Measurements from ENCODE around the gene ALDH5A1.

Gene ALDH5A1

DNA sequence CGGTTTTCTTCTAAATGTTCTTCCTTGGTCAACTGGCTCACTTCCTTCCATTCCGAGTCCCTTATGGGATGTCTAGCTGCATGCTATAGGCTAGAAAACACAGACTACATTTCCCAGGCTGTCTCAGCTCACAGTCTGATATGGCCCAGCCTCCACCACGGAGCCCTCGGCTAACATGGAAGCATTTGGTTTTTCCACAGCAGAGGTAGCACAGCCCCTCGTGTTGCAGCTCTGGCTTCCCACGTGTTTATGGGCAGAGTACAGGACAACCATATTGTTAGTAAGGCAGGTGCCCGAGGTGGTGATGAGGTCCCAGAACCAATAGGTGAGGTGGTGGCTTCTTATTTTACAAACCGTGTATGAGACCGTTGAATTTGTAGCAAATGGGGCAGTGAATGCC lies 14.1 kb upstream of the ALDH5A1 start:
- TF ChIP-seq, protein P1, sequence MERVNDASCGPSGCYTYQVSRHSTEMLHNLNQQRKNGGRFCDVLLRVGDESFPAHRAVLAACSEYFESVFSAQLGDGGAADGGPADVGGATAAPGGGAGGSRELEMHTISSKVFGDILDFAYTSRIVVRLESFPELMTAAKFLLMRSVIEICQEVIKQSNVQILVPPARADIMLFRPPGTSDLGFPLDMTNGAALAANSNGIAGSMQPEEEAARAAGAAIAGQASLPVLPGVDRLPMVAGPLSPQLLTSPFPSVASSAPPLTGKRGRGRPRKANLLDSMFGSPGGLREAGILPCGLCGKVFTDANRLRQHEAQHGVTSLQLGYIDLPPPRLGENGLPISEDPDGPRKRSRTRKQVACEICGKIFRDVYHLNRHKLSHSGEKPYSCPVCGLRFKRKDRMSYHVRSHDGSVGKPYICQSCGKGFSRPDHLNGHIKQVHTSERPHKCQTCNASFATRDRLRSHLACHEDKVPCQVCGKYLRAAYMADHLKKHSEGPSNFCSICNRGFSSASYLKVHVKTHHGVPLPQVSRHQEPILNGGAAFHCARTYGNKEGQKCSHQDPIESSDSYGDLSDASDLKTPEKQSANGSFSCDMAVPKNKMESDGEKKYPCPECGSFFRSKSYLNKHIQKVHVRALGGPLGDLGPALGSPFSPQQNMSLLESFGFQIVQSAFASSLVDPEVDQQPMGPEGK (CRISPR knock-in tag; IDR thresholded peaks at IDR 0.05; ENCODE audit: borderline replicate concordance) = no peak
- TF ChIP-seq ZFP30 (CRISPR knock-in tag; IDR thresholded peaks at IDR 0.05) (no peak), CSDC2 (CRISPR knock-in tag; IDR thresholded peaks at IDR 0.05) (no peak), TCF4 (CRISPR knock-in tag; IDR thresholded peaks at IDR 0.05; ENCODE audit: borderline replicate concordance) (no peak)
- TF ChIP-seq, protein P2, sequence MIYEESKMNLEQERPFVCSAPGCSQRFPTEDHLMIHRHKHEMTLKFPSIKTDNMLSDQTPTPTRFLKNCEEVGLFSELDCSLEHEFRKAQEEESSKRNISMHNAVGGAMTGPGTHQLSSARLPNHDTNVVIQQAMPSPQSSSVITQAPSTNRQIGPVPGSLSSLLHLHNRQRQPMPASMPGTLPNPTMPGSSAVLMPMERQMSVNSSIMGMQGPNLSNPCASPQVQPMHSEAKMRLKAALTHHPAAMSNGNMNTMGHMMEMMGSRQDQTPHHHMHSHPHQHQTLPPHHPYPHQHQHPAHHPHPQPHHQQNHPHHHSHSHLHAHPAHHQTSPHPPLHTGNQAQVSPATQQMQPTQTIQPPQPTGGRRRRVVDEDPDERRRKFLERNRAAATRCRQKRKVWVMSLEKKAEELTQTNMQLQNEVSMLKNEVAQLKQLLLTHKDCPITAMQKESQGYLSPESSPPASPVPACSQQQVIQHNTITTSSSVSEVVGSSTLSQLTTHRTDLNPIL (CRISPR knock-in tag; IDR thresholded peaks at IDR 0.05; ENCODE audit: low read depth) = no peak
- TF ChIP-seq, protein P3, sequence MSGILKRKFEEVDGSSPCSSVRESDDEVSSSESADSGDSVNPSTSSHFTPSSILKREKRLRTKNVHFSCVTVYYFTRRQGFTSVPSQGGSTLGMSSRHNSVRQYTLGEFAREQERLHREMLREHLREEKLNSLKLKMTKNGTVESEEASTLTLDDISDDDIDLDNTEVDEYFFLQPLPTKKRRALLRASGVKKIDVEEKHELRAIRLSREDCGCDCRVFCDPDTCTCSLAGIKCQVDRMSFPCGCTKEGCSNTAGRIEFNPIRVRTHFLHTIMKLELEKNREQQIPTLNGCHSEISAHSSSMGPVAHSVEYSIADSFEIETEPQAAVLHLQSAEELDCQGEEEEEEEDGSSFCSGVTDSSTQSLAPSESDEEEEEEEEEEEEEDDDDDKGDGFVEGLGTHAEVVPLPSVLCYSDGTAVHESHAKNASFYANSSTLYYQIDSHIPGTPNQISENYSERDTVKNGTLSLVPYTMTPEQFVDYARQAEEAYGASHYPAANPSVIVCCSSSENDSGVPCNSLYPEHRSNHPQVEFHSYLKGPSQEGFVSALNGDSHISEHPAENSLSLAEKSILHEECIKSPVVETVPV (CRISPR knock-in tag; IDR thresholded peaks at IDR 0.05) = no peak
- ATAC-seq = no peak

DNA sequence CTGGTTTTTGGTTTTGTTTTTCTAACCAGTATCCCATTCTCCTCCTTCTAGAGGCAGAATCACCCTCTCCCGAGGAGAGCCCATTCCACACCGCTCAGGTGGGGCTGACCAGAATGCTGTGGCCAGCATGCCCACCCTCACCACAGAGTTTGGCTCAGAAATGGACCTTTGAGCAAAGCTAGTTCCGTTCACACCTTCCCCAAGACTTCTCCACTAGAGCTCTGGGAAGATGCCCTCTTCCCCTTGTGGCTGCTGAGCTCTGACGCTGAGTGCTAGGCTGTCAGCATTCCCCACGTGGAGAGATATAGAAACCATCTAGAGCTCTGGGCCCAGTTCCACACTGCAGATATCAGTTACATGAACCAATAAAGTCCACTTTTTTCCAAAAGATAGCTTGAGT lies 13.3 kb upstream of the ALDH5A1 start:
- ATAC-seq = no peak
- no peak for TF ChIP-seq ZFP3 (CRISPR knock-in tag; IDR thresholded peaks at IDR 0.05)
- TF ChIP-seq RARB (CRISPR knock-in tag; IDR thresholded peaks at IDR 0.05) = no peak
- TF ChIP-seq, protein P2 (CRISPR knock-in tag; IDR thresholded peaks at IDR 0.05; ENCODE audit: low read depth) = no peak
- no peak for TF ChIP-seq ESRRG (CRISPR knock-in tag; IDR thresholded peaks at IDR 0.05)
- no peak for TF ChIP-seq BACH2 (CRISPR knock-in tag; IDR thresholded peaks at IDR 0.05; ENCODE audit: borderline replicate concordance)
- TF ChIP-seq ARNTL (CRISPR knock-in tag; IDR thresholded peaks at IDR 0.05; ENCODE audit: borderline replicate concordance, low read depth) = no peak
- TF ChIP-seq ZNF70 (CRISPR knock-in tag; IDR thresholded peaks at IDR 0.05) = no peak
- no peak for TF ChIP-seq PPARA (CRISPR knock-in tag; IDR thresholded peaks at IDR 0.05; ENCODE audit: borderline replicate concordance)
- no peak for TF ChIP-seq ZFP30 (CRISPR knock-in tag; IDR thresholded peaks at IDR 0.05)
- no peak for TF ChIP-seq SNAI2 (CRISPR knock-in tag; IDR thresholded peaks at IDR 0.05)
- TF ChIP-seq, protein P4, sequence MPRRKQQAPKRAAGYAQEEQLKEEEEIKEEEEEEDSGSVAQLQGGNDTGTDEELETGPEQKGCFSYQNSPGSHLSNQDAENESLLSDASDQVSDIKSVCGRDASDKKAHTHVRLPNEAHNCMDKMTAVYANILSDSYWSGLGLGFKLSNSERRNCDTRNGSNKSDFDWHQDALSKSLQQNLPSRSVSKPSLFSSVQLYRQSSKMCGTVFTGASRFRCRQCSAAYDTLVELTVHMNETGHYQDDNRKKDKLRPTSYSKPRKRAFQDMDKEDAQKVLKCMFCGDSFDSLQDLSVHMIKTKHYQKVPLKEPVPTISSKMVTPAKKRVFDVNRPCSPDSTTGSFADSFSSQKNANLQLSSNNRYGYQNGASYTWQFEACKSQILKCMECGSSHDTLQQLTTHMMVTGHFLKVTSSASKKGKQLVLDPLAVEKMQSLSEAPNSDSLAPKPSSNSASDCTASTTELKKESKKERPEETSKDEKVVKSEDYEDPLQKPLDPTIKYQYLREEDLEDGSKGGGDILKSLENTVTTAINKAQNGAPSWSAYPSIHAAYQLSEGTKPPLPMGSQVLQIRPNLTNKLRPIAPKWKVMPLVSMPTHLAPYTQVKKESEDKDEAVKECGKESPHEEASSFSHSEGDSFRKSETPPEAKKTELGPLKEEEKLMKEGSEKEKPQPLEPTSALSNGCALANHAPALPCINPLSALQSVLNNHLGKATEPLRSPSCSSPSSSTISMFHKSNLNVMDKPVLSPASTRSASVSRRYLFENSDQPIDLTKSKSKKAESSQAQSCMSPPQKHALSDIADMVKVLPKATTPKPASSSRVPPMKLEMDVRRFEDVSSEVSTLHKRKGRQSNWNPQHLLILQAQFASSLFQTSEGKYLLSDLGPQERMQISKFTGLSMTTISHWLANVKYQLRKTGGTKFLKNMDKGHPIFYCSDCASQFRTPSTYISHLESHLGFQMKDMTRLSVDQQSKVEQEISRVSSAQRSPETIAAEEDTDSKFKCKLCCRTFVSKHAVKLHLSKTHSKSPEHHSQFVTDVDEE (CRISPR knock-in tag; IDR thresholded peaks at IDR 0.05) = no peak
- no peak for TF ChIP-seq ZNF565 (CRISPR knock-in tag; conservative IDR thresholded peaks at IDR 0.05; ENCODE audit: low read depth)
- TF ChIP-seq, protein P5, sequence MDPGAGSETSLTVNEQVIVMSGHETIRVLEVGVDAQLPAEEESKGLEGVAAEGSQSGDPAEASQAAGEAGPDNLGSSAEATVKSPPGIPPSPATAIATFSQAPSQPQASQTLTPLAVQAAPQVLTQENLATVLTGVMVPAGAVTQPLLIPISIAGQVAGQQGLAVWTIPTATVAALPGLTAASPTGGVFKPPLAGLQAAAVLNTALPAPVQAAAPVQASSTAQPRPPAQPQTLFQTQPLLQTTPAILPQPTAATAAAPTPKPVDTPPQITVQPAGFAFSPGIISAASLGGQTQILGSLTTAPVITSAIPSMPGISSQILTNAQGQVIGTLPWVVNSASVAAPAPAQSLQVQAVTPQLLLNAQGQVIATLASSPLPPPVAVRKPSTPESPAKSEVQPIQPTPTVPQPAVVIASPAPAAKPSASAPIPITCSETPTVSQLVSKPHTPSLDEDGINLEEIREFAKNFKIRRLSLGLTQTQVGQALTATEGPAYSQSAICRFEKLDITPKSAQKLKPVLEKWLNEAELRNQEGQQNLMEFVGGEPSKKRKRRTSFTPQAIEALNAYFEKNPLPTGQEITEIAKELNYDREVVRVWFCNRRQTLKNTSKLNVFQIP (CRISPR knock-in tag; IDR thresholded peaks at IDR 0.05; ENCODE audit: borderline replicate concordance, low read depth) = no peak
- TF ChIP-seq TCF4 (CRISPR knock-in tag; IDR thresholded peaks at IDR 0.05; ENCODE audit: borderline replicate concordance) = no peak
- no peak for TF ChIP-seq ISL1 (CRISPR knock-in tag; IDR thresholded peaks at IDR 0.05)

DNA sequence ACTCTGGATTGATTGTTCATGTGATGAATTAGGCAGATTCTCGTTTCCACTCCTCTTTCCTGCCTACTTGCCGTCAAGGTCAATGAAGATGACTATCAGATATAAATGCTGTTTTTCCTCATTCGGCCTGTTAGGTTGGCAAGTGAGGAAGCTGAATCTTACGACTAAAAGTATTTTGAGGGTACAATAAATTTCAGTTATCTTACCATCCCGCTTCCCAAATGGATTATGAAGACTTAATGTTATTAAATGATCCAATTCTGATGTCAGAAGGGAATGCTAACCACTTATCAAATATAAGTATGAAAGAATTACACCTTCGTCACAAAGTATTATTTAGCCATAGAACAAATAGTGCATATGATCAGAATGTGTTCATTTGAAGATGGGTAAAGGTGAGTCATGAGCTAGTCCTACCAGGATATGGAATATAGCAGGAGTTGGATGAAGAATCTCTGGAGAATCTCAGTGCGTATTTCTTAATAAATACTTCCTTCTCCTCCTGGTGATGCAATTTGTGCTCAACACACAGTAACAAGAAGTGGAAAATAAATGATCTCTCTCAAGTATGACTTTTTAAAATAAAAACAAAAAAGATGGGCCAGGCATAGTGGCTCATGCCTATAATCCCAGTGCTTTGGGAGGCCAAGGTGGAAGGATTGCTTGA lies 10.0 kb upstream of the ALDH5A1 start:
- no peak for ATAC-seq
- peak; percentile 95 for TF ChIP-seq ISL1 (CRISPR knock-in tag; IDR thresholded peaks at IDR 0.05)
- 0 out of 2 replicates have a peak, but pooled peaks have one; percentile 12 for TF ChIP-seq ZFP3 (CRISPR knock-in tag; IDR thresholded peaks at IDR 0.05)
- TF ChIP-seq, protein P1 (CRISPR knock-in tag; IDR thresholded peaks at IDR 0.05; ENCODE audit: borderline replicate concordance) = peak; percentile 21; the same call in 1 of the 2 replicates
- no peak for TF ChIP-seq TOX (CRISPR knock-in tag; IDR thresholded peaks at IDR 0.05; ENCODE audit: borderline replicate concordance)

All from SK-N-SH treated with all-trans-retinoic acid at 6 μM for 48 hours (cell line).